ENCODE results near the gene LAMA5.
"Not testable (repeated sequence)": the region's sequence is repeated elsewhere in the genome, so short reads cannot be mapped to it uniquely, and the experiment has no call there.

LAMA5 gene

GRCh38 chr20:62387933-62388635 is 21.0 kb upstream of the LAMA5 start:
- no peak for DNase-seq

GRCh38 chr20:62387219-62387913 is 20.3 kb upstream of the LAMA5 start:
- DNase-seq = no peak

GRCh38 chr20:62386383-62387218 is 19.5 kb upstream of the LAMA5 start, which contains the start of gene RPS21:
Gene RPS21 (plus strand): TSS chr20:62387103. CDS start chr20:62387339, 236 bp downstream.
- peak; percentile 97 for DNase-seq

GRCh38 chr20:62382306-62383198 is 15.4 kb upstream of the LAMA5 start:
- peak; percentile 93 for DNase-seq

GRCh38 chr20:62381842-62382241 is 14.7 kb upstream of the LAMA5 start:
- no peak for DNase-seq

GRCh38 chr20:62381202-62381797 is 14.2 kb upstream of the LAMA5 start:
- DNase-seq = no peak

- no peak for DNase-seq
These were observed 11.1 kb upstream of the LAMA5 start for GRCh38 chr20:62378215-62378614.

- DNase-seq = no peak
These were observed 10.6 kb upstream of the LAMA5 start for GRCh38 chr20:62377615-62378178.

GRCh38 chr20:62377064-62377461 is 10.0 kb upstream of the LAMA5 start:
- DNase-seq = no peak

- peak; percentile 52 for DNase-seq
These were observed 9.3 kb upstream of the LAMA5 start for GRCh38 chr20:62376112-62377063.

GRCh38 chr20:62374331-62375152 is 7.4 kb upstream of the LAMA5 start:
- DNase-seq = no peak

GRCh38 chr20:62373631-62374179 is 6.6 kb upstream of the LAMA5 start:
- not testable (repeated sequence) for DNase-seq

GRCh38 chr20:62372042-62372993 is 5.2 kb upstream of the LAMA5 start:
- no peak for DNase-seq

- DNase-seq = no peak
These were observed 4.5 kb upstream of the LAMA5 start for GRCh38 chr20:62371588-62372041.

GRCh38 chr20:62370807-62371587 is 3.9 kb upstream of the LAMA5 start:
- no peak for DNase-seq

- DNase-seq = no peak
These were observed 3.1 kb upstream of the LAMA5 start for GRCh38 chr20:62370115-62370806.

GRCh38 chr20:62369815-62370114 is 2.7 kb upstream of the LAMA5 start:
- DNase-seq = no peak

All from NCI-H82 (cell line).